ENCODE data around the gene FAM240B.

The FAM240B gene

GRCh38 chr9:38720083-38720745 is at the start of gene FAM240B:
TSS of gene FAM240B (minus strand) at chr9:38720133. CDS start at chr9:38703999, 16,134 bp downstream.
- DNase-seq = peak; percentile 18

GRCh38 chr9:38768351-38768761 is 48.4 kb upstream of the FAM240B start:
- DNase-seq = no peak

DNA sequence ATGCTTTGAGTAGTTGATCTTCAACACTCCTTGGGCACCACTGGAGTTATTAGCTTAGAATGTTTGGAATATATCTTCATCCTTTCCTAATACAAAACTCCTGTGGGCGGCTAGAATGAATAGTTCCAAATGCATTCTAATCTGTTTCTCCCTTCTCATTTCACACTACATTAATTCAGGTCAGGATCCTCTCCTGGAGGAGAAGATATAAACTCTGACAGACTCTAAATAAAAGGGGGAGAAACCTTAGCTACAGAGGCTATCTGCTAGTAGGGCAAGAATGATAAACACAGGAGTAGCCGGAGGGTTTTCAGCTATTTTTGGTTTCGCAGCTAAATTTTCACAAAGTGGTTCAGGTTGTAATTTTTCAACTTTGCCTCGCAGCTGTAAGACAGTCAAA is 45.2 kb upstream of the FAM240B start:
- DNase-seq = no peak

DNA sequence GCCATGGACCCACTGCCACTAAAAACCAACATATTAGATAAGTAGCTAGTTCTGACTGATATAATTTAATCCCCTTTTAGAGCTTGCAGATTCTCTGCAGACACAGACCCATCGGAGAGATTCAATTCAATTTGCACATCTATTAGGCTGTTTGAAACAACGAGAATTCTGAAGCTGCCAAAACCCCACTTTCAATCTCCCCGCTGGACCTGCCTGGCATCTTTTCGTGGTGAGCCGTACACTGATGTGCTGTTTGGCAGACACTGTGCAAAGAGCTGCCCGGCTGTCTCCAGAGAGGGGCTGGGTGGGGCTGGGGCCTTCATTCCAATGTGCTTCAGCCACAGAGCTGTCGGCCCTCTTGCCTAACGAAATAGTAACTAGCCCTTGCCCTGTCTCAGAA is 42.1 kb upstream of the FAM240B start:
- no peak for DNase-seq

GRCh38 chr9:38761339-38761738 is 41.4 kb upstream of the FAM240B start:
- DNase-seq = no peak

- no peak for DNase-seq
These were observed 36.8 kb upstream of the FAM240B start for GRCh38 chr9:38756702-38757101.

DNA sequence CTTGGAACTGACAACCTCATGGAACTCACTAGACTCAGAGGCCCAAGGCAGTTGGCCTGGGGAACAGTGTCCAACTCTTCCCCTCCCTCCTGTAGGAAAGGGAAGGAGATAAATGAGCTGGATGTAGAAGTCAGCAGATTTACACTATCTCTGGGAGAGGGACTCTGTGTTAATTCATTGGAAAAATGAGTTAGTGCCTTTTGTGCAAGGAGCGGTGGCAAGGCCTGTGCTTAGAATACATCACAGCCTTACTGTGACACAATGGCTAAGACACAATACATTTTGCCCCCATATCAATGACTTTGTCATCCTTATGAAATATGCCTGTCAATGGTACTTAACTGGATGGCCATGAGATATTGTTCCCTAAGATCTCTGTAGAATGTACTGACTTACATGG is 28.0 kb upstream of the FAM240B start:
- no peak for DNase-seq

- DNase-seq = no peak
These were observed 27.1 kb upstream of the FAM240B start for GRCh38 chr9:38747067-38747466.

DNA sequence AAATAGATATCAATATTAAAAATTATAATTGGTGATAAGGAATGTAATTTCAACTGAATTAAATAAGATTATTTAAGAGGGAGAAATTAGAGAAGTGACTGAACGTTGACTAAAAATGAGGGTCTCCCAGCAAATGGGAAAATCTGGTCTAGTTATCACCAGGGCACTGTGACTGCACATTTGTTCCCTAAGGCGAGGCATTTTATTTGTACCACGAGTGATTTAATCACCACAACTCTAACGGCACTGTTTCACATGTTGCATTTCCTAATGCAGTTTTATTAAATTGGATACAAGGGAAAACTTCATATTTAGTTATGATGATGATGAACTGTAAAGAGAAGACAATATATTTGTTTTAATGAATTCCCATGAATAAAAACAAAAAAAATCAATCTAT is 26.4 kb upstream of the FAM240B start:
- DNase-seq = no peak

- no peak for DNase-seq
These were observed 24.6 kb upstream of the FAM240B start for GRCh38 chr9:38744484-38744883.

DNA sequence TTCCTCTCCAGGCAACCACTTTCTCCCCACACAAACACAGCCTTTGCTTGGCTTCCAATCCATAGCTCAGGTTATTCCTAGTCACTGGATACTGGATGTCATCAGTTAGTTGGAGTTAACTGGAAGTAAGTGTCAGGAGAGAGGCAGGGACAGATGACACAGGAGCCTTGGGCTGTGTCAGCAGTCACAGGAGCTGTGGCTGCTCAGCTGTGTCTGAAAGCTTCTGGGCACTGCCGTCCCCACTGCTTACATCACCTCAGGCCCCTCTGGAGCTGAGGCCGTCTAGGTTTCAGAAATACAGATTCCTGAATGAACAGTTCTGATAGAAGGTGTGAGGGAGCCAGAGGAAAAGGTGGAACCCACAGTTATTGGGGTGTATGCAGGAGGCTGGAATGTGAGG is 17.3 kb upstream of the FAM240B start:
- DNase-seq = no peak

DNA sequence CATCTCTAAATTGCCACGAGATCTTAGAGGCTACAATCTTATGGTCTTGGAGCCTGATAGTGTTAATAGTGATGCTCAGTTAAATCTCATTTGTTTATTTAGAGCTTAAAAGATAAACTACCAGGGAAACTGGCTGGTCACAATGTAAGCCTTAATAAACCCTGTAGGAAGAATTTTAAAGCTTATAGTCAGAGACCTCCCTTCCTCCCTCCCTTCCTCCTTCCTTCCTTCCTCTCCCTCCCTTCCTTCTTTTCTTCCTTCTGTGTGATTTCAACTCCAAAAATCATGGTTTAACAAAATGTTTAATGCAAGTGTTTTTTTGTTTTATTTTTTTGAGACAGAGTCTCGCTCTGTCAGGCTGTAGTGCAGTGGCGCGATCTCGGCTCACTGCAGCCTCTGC is 14.9 kb upstream of the FAM240B start:
- no peak for DNase-seq

DNA sequence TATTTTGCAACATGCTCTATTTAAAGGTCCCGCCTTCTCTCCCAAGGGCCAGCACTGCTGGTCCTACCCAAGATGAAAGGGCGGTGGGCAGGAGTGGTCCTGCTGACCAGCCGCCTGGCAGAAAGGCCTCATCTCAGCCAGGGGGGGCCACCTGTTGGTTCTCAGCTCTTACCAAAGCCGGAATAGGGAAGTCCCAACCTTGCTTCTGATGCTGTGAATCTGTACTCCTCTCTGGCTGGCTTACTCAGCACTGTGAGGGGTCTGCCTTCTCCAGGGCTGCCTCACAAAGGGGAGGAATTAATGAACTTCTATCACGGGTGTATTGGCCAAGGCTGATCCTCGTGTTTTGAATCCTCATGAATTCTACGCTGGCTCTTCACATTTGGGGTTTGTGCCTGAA is 13.6 kb upstream of the FAM240B start:
- DNase-seq = no peak

GRCh38 chr9:38732885-38733284 is 13.0 kb upstream of the FAM240B start:
- no peak for DNase-seq

GRCh38 chr9:38727497-38728001 is 7.6 kb upstream of the FAM240B start:
- DNase-seq = peak; percentile 13

- no peak for DNase-seq
These were observed 4.8 kb upstream of the FAM240B start for GRCh38 chr9:38724754-38725153.

DNA sequence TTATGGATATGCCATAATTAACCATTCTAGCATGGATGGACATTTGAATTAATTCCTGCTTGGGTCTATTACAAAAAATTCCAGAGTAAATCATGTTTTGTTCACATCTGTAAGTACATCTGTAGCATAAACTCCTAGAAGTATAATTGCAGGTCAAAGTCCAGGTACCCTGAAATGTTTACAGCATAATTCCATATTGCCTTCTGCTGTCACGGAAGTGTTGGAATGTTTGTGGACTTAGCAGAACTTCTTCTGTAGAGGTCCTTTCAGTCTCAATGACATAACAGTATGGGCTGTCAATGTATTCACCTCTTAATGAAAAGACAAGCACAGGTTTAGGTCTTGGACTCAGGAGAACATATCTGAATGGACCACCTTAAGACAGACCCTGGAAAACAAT is 1.8 kb downstream of the FAM240B start:
- DNase-seq = no peak

- no peak for DNase-seq
These were observed 4.2 kb downstream of the FAM240B start for GRCh38 chr9:38715684-38716083.

GRCh38 chr9:38713426-38713825 is 6.5 kb downstream of the FAM240B start:
- DNase-seq = no peak

DNA sequence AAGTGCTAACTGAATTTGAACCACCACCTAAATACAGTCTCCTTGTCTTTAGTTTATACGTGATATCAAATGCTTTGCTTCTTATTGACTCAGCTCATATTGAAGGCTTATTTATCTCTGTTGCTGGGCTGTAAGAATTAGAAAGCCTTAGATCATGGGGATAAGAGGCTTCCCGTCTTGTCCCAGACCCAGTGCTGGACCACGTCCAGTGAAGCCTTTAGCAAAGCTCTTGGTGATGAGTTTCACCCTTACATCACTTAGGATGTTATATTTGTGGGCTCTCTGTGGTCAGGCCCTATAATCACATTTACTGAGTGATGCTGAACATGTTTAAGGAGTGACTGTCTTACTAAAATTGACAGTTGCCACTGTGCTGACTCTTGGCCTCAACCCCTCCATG is 11.2 kb downstream of the FAM240B start:
- no peak for DNase-seq

DNA sequence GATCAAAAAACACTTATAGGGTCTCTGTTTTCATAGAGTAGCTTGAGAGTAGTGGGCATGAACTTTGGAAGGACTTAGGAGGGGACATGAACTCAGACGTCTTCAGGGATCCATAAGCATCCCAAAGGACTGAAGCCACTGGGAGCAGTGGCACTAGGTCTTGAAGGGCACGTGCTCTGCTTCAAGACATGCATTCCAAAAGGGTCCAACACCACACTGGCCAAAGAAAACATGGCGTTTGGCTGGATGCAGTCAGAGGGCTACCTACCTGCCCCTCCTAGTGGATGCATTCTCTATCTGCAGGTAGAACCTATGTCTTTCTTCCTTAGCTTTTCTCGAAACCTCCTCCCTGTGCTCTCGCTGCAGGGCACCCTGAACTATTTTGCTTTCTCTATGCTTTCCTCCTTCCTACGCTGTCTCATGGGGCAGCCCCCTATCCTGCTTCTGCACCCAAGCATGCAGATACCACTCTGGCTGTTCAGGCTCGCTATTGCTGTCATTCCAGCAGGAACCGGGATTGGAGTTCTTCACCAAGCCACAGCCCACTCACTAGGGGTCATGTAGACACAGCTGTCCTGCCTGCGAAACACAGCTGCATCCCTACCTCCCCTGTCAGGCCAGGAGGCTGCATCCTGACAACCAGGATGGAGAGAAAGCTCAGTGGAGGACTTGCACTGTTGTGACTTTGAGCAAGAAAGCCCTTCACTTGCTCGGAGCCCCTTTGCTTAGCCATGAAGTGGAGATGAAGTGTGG is 11.9 kb downstream of the FAM240B start:
- no peak for DNase-seq

- DNase-seq = no peak
These were observed 13.4 kb downstream of the FAM240B start for GRCh38 chr9:38706493-38706892.

GRCh38 chr9:38705917-38706316 is 14.0 kb downstream of the FAM240B start:
- no peak for DNase-seq

GRCh38 chr9:38700695-38701094 is 19.2 kb downstream of the FAM240B start:
- DNase-seq = no peak

GRCh38 chr9:38699337-38699736 is 20.6 kb downstream of the FAM240B start:
- no peak for DNase-seq

All from NCI-H1694 (cell line).